ENCODE results near the gene PGLYRP1. TPM values are rescaled to one million over a fixed set of nuclear protein-coding genes. Genes with fewer than 3 reads are reported as not detected.
A peak's percentile ranks its signal among the peaks of the same experiment; 100 is the strongest.

The PGLYRP1 gene
- total and polyA plus RNA-seq, 12 donors: 0.16 to 1.1 (median 0.81) TPM; not detected in 9

DNA sequence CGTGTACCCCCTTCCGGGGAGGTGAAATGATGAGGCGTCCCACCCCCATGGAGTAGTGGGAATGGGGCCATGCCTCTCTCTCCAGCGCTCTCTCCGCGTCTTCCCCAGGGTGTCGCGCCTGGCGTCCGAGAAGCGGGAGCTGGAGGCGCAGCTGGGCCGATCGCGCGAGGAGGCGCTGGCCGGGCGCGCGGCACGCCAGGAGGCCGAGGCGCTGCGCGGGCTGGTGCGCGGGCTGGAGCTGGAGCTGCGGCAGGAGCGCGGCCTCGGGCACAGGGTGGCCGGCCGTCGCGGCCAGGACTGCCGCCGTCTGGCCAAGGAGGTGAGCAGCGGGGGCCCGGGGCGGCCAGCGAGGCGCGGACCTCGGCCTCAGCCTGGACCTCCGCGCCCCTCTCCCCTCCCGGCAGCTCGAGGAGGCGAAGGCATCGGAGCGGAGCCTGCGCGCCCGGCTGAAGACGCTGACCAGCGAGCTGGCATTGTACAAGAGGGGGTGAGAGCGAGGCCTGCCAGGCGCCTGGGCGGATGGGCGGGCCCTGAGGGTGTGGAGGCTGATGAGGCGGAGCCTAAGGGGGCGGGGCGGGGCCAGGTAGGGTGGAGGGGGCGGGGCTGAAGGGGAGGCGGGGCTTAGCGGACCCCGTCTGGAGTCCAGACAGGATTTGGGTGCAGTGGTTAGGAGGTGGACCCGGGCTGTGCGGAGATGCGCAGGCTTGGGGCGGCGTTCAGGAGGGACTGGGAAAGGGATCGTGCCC lies 7.7 kb downstream of the PGLYRP1 start:
- intact Hi-C loops (cut with DNase I): loop anchor here in 6 of 10 donors (5.0 to 10.0 kb wide), 5 partner anchors 83 to 200 kb away; partner anchors contain the start of genes NANOS2 (in 2 of the 6) and RSPH6A (in 2 of the 6)
- peak in 7 of 8 donors; percentile 10 to 61 (median 52) for ATAC-seq

DNA sequence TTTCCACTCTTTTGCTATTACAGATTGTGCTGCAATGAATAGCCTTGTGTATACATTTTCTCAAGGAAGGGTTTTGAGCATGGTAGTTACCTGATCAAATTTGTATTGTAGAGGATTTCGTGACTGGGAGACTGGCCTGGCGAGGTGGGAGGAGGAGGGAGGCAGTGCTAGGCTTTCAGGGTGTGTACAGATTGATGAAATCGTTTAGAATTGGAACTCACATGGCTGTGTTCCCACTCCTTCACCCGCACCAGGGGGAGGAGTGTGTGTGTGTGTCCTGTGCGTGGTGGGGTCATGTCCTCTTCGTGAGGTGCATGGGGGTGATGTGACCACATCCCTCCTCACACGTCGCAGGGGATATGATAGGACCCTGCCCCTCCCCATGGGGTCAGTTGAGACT lies 8.3 kb downstream of the PGLYRP1 start:
- no peak overlapping the region for H3K27ac ChIP-seq
- peaks cover 0 to 44% (median 28%) of the 10 kb centered on the region in 7 donors for H3K27me3 ChIP-seq
- TF ChIP-seq, protein P1, sequence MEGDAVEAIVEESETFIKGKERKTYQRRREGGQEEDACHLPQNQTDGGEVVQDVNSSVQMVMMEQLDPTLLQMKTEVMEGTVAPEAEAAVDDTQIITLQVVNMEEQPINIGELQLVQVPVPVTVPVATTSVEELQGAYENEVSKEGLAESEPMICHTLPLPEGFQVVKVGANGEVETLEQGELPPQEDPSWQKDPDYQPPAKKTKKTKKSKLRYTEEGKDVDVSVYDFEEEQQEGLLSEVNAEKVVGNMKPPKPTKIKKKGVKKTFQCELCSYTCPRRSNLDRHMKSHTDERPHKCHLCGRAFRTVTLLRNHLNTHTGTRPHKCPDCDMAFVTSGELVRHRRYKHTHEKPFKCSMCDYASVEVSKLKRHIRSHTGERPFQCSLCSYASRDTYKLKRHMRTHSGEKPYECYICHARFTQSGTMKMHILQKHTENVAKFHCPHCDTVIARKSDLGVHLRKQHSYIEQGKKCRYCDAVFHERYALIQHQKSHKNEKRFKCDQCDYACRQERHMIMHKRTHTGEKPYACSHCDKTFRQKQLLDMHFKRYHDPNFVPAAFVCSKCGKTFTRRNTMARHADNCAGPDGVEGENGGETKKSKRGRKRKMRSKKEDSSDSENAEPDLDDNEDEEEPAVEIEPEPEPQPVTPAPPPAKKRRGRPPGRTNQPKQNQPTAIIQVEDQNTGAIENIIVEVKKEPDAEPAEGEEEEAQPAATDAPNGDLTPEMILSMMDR (IDR thresholded peaks at IDR 0.05): no peak
- H3K4me3 ChIP-seq: peak overlapping the region in 6 of 10 donors; percentile 7 to 75 (median 50)
- ATAC-seq: no peak
- peaks cover 3 to 25% (median 21%) of the 10 kb centered on the region in 9 donors for H3K4me1 ChIP-seq
- peaks cover 0 to 14% (median 2%) of the 10 kb centered on the region in 9 donors for H3K36me3 ChIP-seq
- 50 to 57% methylated on average over 8 of the region's 8 CpGs for WGBS, 2 donors
- no peaks in the 10 kb centered on the region for H3K9me3 ChIP-seq
- DNase-seq: no peak
- intact Hi-C loops (cut with DNase I): loop anchor here in 4 of 10 donors (5.0 to 10.0 kb wide), 3 partner anchors 90 to 200 kb away; partner anchors contain the start of genes NANOS2 (in 2 of the 4) and RSPH6A (in 1 of the 4)

More for the DNA sequence above, 7.7 kb downstream of the PGLYRP1 start:
- no peak overlapping the region for H3K27ac ChIP-seq
- TF ChIP-seq, protein P1 (IDR thresholded peaks at IDR 0.05): no peak
- peak; percentile 32 to 54 for DNase-seq
- H3K9me3 ChIP-seq: no peaks in the 10 kb centered on the region
- peaks cover 0 to 14% (median 2%) of the 10 kb centered on the region in 9 donors for H3K36me3 ChIP-seq
- peak overlapping the region in 8 of 10 donors; percentile 7 to 78 (median 50) for H3K4me3 ChIP-seq
- peaks cover 3 to 24% (median 21%) of the 10 kb centered on the region in 9 donors for H3K4me1 ChIP-seq
- H3K27me3 ChIP-seq: peaks cover 0 to 44% (median 28%) of the 10 kb centered on the region in 7 donors
- WGBS, 2 donors: 3 to 17% methylated on average over 72 to 74 of the region's 74 CpGs

DNA sequence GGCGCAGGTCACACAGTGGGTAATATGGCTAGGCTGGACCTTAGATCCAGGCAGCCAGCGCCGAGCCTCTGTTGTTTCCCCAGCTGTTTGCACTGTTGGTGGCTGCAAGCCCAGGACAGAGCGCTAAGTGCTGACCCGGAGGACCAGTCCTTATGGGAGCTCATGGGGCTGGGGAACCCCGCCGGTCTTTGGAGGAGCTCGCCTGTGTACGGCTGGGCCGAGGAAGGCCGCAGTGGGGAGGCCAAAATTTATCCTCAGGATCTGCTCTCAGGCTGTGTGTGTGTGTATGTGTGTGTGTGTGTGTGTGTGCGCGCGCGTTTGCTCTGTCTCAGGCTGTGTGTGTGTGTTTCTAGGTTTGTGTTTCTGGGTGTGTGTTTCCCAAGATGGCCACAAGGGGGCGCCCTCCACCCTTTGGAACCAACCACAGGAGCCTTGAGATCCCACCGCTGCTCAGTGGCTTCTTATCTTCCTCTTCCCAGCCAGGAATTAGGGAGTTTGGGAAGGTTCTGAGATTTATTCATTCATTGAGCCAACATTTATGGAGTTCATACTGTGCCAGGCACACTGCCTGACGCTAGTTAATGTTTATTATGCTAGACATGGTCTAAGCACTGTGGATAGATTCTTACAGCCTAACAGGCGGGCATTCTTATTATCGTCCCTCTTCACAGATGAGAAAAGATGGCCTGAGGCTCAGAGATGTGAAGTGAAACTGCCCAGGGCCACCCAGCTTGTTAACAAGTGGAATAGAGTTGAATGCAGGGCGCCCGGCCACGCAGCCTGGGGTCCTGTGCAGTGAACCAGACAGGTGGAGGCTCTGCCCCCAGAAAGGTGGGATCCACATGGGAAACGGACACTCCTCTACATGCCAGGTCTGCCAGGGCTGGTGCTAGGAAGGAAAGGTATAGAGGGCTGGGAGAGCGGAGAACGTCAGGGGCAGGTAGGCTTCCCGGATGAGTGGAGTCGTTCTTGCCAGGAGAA lies 13.0 kb downstream of the PGLYRP1 start:
- DNase-seq (peak; percentile 64 to 65), ATAC-seq (peak; percentile 60 to 87 (median 80))
- Histone ChIP-seq H3K36me3 (peaks cover 0 to 34% (median 11%) of the 10 kb centered on the region in 9 donors), H3K9me3 (no peaks in the 10 kb centered on the region), H3K4me1 (peaks cover 0 to 10% (median 5%) of the 10 kb centered on the region in 9 donors), H3K27ac (no peak overlapping the region), H3K27me3 (peaks cover 0 to 31% (median 21%) of the 10 kb centered on the region in 7 donors), H3K4me3 (no peak overlapping the region)
- intact Hi-C loops (cut with DNase I): loop anchor here in 6 of 10 donors (5.0 to 10.0 kb wide), 5 partner anchors 78 to 195 kb away; partner anchors contain the start of genes NANOS2 (in 3 of the 6) and RSPH6A (in 1 of the 6)
- 59 to 64% methylated on average over 28 of the region's 28 CpGs for WGBS, 2 donors
- TF ChIP-seq, protein P1 (IDR thresholded peaks at IDR 0.05): peak; percentile 79 to 90 (median 85)

Data from heart right ventricle (tissue), 16 donors.